ENCODE data around the gene GYS2. TPM values are rescaled to one million over a fixed set of nuclear protein-coding genes. Genes with fewer than 3 reads are reported as not detected.

The GYS2 gene
- total and polyA plus RNA-seq, 9 donors, result 0.12 to 0.86 (median 0.28) TPM; not detected in 3

DNA sequence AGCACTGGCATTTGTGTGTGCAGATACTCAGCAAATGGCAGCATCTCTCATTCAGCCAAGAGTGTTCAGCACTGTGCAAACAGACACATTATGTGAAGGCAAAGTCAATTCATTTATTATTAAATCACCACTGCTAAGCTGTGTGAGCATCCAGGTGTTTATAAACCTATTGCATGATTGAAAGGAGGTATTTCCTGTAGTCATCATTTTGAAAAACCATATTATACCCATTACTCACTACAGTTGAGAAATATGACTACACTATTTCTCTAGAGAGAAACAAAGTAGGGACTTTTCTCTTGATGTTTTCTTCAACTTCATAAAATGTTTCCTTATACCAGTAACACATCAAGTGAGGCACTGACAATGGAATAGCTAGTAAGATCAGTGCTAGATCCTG lies 64.8 kb downstream of the GYS2 start:
- no peaks in the 10 kb centered on the region for H3K36me3 ChIP-seq (ENCODE audit: control insufficient read depth, insufficient read depth, low read length)
- no peaks in the 10 kb centered on the region for H3K27me3 ChIP-seq (ENCODE audit: control insufficient read depth, insufficient read depth, low read length)
- H3K9me3 ChIP-seq (replicated peaks; ENCODE audit: control insufficient read depth, low read depth, low read length), result no peaks in the 10 kb centered on the region
- no peak overlapping the region for H3K4me3 ChIP-seq (ENCODE audit: low read length)
- no peak for DNase-seq
- H3K4me1 ChIP-seq (ENCODE audit: control insufficient read depth, insufficient read depth, low read length), result peaks cover 9% of the 10 kb centered on the region
- H3K27ac ChIP-seq (ENCODE audit: low read length), result no peak overlapping the region

DNA sequence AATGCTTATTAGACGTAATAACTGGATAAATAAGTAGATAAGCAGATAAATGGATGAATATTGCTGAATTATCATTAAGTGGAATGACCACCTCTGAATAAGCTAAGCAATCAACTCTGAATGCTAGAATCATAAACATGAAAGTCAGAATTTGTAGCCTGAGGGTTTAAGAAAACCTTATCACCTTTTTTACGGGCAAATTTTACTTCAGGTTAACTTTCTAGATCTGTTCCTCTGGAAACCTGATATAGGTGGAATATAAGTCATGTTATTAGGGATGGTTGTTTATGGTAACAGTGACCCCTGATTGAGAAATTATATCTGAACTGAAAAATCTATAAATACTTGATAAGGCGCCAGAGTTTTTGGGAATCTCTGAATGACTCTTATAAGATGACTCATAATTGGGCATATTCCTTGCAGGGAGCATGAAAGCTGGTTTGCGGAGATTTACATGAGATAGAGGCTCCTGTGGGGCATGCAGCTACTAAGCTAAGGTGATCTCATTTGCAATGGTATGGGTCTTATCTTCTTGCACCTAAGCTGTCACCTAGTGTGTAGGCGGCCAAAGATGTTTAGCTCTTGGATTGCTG lies 66.5 kb downstream of the GYS2 start:
- no peaks in the 10 kb centered on the region for H3K9me3 ChIP-seq (replicated peaks; ENCODE audit: control insufficient read depth, low read depth, low read length)
- H3K36me3 ChIP-seq (ENCODE audit: control insufficient read depth, insufficient read depth, low read length), result no peaks in the 10 kb centered on the region
- H3K4me3 ChIP-seq (ENCODE audit: low read length), result no peak overlapping the region
- H3K27ac ChIP-seq (ENCODE audit: low read length), result no peak overlapping the region
- peaks cover 9% of the 10 kb centered on the region for H3K4me1 ChIP-seq (ENCODE audit: control insufficient read depth, insufficient read depth, low read length)
- H3K27me3 ChIP-seq (ENCODE audit: control insufficient read depth, insufficient read depth, low read length), result no peaks in the 10 kb centered on the region
- 100% methylated on average over 1 of the region's 5 CpGs for WGBS (ENCODE audit: insufficient coverage)
- no peak for DNase-seq

DNA sequence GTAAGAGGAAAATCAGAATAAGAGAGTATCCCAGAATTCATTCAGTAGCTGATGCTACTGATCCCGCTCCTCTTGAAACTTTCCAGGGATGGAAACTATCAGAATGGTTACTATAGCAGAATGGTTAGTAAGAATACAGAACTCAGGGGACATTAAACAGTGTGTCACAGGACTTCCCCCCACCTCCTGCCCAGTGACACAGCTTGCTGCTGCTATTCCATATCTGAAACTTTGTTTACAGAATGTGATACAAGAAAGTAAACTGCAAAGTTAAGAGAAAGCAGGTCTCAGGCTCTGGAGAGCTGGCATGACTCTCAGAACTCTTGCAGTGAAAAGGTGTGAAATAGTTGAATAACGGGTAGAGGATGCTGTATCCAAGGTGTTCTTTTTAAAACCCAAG lies 75.2 kb downstream of the GYS2 start:
- H3K27me3 ChIP-seq (ENCODE audit: control insufficient read depth, insufficient read depth, low read length), result peaks cover 4% of the 10 kb centered on the region
- H3K4me3 ChIP-seq (ENCODE audit: low read length), result no peak overlapping the region
- peaks cover 8% of the 10 kb centered on the region for H3K4me1 ChIP-seq (ENCODE audit: control insufficient read depth, insufficient read depth, low read length)
- no peak overlapping the region for H3K27ac ChIP-seq (ENCODE audit: low read length)
- 86% methylated on average over 2 of the region's 2 CpGs for WGBS (ENCODE audit: insufficient coverage)
- H3K36me3 ChIP-seq (ENCODE audit: control insufficient read depth, insufficient read depth, low read length), result no peaks in the 10 kb centered on the region
- no peaks in the 10 kb centered on the region for H3K9me3 ChIP-seq (replicated peaks; ENCODE audit: control insufficient read depth, low read depth, low read length)
- DNase-seq, result no peak

DNA sequence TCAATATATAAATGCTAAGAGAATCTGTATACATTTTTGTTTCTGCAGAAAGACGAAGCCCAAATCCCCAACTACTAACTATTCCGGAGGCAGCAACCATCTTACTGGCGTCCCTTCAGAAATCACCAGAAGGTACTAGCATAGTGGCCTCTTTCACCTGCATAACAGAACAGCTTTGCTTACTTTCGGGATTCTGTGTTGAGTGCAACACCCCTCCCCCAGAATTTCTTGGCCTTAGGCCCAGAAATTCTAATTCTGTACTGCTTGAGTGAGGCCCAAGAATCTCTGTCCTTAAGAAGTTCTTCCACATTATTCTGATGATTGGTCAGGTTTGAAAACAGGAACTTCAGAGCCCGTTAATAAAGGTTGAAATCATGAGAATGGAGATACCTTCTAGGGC lies 75.7 kb downstream of the GYS2 start:
- Histone ChIP-seq H3K36me3 (ENCODE audit: control insufficient read depth, insufficient read depth, low read length) (no peaks in the 10 kb centered on the region), H3K4me3 (ENCODE audit: low read length) (no peak overlapping the region), H3K27ac (ENCODE audit: low read length) (no peak overlapping the region), H3K4me1 (ENCODE audit: control insufficient read depth, insufficient read depth, low read length) (peaks cover 8% of the 10 kb centered on the region), H3K27me3 (ENCODE audit: control insufficient read depth, insufficient read depth, low read length) (peaks cover 4% of the 10 kb centered on the region), H3K9me3 (replicated peaks; ENCODE audit: control insufficient read depth, low read depth, low read length) (no peaks in the 10 kb centered on the region)
- DNase-seq, result peak; percentile 35
- 53% methylated on average over 3 of the region's 5 CpGs for WGBS (ENCODE audit: insufficient coverage)

DNA sequence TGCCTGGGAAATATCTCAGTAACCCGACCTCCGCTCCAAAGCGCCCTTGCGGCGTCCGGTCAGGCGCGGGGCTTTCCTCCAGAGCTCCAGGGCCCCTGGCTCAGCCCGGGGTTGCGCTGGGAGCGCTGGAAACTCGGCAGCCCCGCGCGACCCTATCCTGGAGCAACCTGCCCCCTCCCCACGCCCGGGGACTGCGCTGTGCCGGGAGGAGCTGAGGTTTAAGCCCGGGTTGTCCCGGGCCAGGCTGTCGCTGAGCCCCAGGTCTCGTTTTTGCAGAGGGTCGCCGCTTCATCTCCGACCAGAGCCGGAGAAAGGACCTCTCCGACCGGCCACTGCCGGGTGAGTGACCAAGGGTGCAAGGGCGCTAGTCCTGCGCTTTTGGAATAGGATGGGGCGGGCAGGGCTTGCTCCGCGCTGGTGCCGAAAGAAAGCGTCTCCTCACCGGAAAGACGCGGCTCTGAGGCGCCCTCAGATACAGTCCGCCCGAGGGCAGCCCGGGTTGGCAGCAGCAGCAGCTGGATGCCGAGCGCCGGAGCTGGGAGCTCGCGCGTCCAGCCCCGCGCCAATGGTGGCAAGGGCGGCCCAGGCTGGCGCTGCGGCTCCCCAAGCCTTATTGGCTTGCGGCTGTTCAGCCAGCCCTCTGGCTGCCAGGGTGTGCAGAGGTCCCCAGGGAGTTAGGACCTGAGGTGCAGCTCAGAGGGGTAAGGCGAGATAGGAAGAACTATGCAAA lies 77.0 kb downstream of the GYS2 start:
- peak; percentile 61 for DNase-seq
- Histone ChIP-seq H3K27ac (ENCODE audit: low read length) (peak overlapping the region; percentile 81), H3K27me3 (ENCODE audit: control insufficient read depth, insufficient read depth, low read length) (peaks cover 4% of the 10 kb centered on the region), H3K36me3 (ENCODE audit: control insufficient read depth, insufficient read depth, low read length) (no peaks in the 10 kb centered on the region), H3K4me3 (ENCODE audit: low read length) (peak overlapping the region; percentile 72), H3K4me1 (ENCODE audit: control insufficient read depth, insufficient read depth, low read length) (peaks cover 8% of the 10 kb centered on the region), H3K9me3 (replicated peaks; ENCODE audit: control insufficient read depth, low read depth, low read length) (no peaks in the 10 kb centered on the region)
- WGBS (ENCODE audit: insufficient coverage), result under 1% methylated on average over 53 of the region's 57 CpGs

DNA sequence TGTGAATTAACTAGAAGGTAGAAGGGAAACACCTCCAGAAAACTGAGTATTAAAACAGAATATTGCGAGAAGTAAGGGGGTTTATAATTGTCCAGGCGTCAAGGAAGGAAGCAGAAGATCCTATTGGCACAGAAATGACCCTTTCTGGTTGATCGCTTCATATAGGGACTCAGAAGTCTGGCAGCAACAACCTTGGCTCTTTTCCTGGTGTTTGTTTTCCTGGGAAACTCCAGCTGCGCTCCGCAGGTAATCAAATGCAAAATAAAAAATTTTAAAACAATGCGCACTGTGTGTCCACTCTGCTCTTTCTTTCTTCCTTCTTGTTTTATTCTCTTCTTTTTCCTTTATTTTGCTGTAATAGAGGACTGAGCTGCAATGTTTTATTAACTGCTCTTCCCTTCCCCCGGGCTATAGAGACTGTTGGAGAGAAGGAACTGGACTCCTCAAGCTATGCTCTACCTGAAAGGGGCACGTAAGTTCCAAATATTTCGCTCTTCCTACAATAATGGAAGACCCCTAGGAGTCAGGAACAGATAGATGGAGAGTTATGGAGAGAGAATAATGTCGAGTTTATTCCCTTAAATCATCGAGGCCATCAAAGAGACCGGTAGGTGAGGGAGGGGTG lies 77.8 kb downstream of the GYS2 start:
- peak overlapping the region; percentile 81 for H3K27ac ChIP-seq (ENCODE audit: low read length)
- peak; percentile 13 for DNase-seq
- H3K4me3 ChIP-seq (ENCODE audit: low read length), result peak overlapping the region; percentile 72
- WGBS (ENCODE audit: insufficient coverage), result 44% methylated on average over 3 of the region's 12 CpGs
- H3K9me3 ChIP-seq (replicated peaks; ENCODE audit: control insufficient read depth, low read depth, low read length), result no peaks in the 10 kb centered on the region
- peaks cover 4% of the 10 kb centered on the region for H3K27me3 ChIP-seq (ENCODE audit: control insufficient read depth, insufficient read depth, low read length)
- no peaks in the 10 kb centered on the region for H3K36me3 ChIP-seq (ENCODE audit: control insufficient read depth, insufficient read depth, low read length)
- peaks cover 8% of the 10 kb centered on the region for H3K4me1 ChIP-seq (ENCODE audit: control insufficient read depth, insufficient read depth, low read length)

DNA sequence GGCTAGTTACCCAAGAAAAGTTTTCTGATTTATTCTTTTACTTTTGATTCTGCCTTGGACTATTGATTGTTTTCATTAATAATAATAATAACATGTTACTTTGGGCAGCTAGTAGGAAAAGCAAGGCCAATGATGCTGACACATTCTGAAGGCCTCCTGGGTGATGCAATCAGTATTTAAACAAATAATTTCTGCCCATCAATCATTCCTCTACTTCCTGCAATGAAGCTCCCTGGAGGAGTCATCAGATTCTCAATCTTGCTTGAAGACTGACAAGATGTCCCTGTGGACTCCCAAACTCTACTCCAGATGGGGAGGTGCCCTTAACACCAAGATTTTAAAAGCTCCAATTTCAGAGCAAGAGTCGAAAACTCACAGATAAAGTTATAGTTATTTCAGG lies 78.6 kb downstream of the GYS2 start, which contains the start of gene SPX:
Gene SPX, plus strand, starts transcription at position 244 of the 400 bp plus-strand sequence. CDS start 177 bp downstream, outside the sequence.
- no peaks in the 10 kb centered on the region for H3K36me3 ChIP-seq (ENCODE audit: control insufficient read depth, insufficient read depth, low read length)
- no peak for DNase-seq
- H3K4me1 ChIP-seq (ENCODE audit: control insufficient read depth, insufficient read depth, low read length), result peaks cover 8% of the 10 kb centered on the region
- H3K9me3 ChIP-seq (replicated peaks; ENCODE audit: control insufficient read depth, low read depth, low read length), result no peaks in the 10 kb centered on the region
- peak within 1 kb of the TSS; percentile 81 for H3K27ac ChIP-seq (ENCODE audit: low read length)
- peaks cover 4% of the 10 kb centered on the region for H3K27me3 ChIP-seq (ENCODE audit: control insufficient read depth, insufficient read depth, low read length)
- WGBS (ENCODE audit: insufficient coverage), result no CpG with 5 or more reads among the region's 1 CpG
- peak within 1 kb of the TSS; percentile 72 for H3K4me3 ChIP-seq (ENCODE audit: low read length)

DNA sequence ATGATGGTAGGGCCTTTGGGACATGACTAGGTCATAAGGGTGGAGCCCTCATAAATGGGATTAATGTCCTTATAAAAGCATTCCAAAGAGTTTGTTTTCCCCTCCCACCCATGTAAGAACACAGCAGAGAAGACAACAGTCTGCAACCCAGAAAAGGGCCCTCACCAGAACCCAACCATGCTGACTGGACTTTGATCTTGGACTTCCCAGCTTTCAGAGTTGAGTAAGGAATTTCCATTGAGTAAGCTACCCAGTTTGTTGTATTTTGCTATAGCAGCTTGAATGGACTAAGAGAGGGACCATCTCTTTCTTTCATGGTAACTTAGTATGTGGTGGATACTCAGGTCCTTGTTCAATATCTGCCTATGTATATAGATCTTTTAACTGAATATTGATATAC lies 81.5 kb downstream of the GYS2 start:
- Histone ChIP-seq H3K27ac (ENCODE audit: low read length) (no peak overlapping the region), H3K4me1 (ENCODE audit: control insufficient read depth, insufficient read depth, low read length) (peaks cover 5% of the 10 kb centered on the region), H3K4me3 (ENCODE audit: low read length) (no peak overlapping the region), H3K9me3 (replicated peaks; ENCODE audit: control insufficient read depth, low read depth, low read length) (no peaks in the 10 kb centered on the region), H3K27me3 (ENCODE audit: control insufficient read depth, insufficient read depth, low read length) (peaks cover 4% of the 10 kb centered on the region), H3K36me3 (ENCODE audit: control insufficient read depth, insufficient read depth, low read length) (no peaks in the 10 kb centered on the region)
- no peak for DNase-seq

DNA sequence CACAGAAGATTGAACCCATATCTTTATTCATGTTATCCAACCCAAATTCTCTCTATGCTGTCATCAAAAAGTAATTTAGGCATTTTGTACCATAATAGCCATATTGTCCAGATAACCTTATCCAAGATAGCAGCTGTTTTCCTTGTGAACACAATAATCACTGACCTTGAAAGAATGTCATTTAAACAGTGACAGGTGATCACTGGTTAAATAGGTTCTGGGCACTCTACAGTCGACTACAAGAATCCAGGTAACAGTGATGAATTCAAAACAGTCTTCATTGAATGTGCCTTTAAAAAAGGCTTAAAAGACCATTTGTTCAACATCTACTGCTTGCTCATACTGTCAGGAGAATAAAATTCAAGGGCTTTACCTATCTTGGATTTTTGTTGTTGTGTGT lies 83.1 kb downstream of the GYS2 start:
- no CpG with 5 or more reads among the region's 1 CpG for WGBS (ENCODE audit: insufficient coverage)
- Histone ChIP-seq H3K27ac (ENCODE audit: low read length) (no peak overlapping the region), H3K27me3 (ENCODE audit: control insufficient read depth, insufficient read depth, low read length) (no peaks in the 10 kb centered on the region), H3K36me3 (ENCODE audit: control insufficient read depth, insufficient read depth, low read length) (no peaks in the 10 kb centered on the region), H3K9me3 (replicated peaks; ENCODE audit: control insufficient read depth, low read depth, low read length) (no peaks in the 10 kb centered on the region), H3K4me1 (ENCODE audit: control insufficient read depth, insufficient read depth, low read length) (no peaks in the 10 kb centered on the region), H3K4me3 (ENCODE audit: low read length) (no peak overlapping the region)
- DNase-seq, result no peak

DNA sequence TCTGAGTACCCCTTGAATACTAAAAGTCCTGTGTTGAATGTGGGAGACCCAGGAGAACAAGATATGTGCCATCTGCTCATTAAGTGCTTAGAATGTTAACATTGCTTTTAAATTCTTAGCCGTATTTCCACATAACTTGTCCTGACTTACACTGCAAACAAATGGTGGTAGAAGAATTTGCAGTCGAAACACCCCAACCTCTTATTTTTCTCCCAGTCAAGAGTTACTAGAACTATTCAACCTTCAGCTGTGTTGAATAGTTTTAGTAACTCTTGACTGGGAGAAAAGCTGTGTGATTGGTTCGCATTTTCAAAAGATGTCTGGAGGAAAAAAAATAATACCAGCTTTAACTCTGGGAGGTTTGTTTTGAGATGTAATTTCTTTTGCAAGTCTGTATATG lies 86.2 kb downstream of the GYS2 start:
- no peaks in the 10 kb centered on the region for H3K4me1 ChIP-seq (ENCODE audit: control insufficient read depth, insufficient read depth, low read length)
- no peak overlapping the region for H3K4me3 ChIP-seq (ENCODE audit: low read length)
- WGBS (ENCODE audit: insufficient coverage), result 50% methylated on average over 1 of the region's 3 CpGs
- H3K9me3 ChIP-seq (replicated peaks; ENCODE audit: control insufficient read depth, low read depth, low read length), result no peaks in the 10 kb centered on the region
- peaks cover 5% of the 10 kb centered on the region for H3K36me3 ChIP-seq (ENCODE audit: control insufficient read depth, insufficient read depth, low read length)
- H3K27me3 ChIP-seq (ENCODE audit: control insufficient read depth, insufficient read depth, low read length), result no peaks in the 10 kb centered on the region
- DNase-seq, result no peak
- no peak overlapping the region for H3K27ac ChIP-seq (ENCODE audit: low read length)

All from muscle of leg (tissue), 11 donors.